HepG2 (cell line): ENCODE measurements around the gene DNAJC4. TPM values are rescaled to one million over a fixed set of nuclear protein-coding genes. Genes with fewer than 3 reads are reported as not detected.

Source experiments
- CCDC6 ChIP-seq: sonication (generic); formaldehyde crosslinking; IDR thresholded peaks from 2 replicates; pipeline ENCODE4 v1.8.1; 2022; ENCODE audit warnings: mild to moderate bottlenecking, missing genetic modification reagents, moderate library complexity
- EED ChIP-seq: sonication (generic); formaldehyde crosslinking; IDR thresholded peaks from 2 replicates; pipeline ENCODE4 v1.5.0; 2020; ENCODE audit warnings: mild to moderate bottlenecking, missing genetic modification reagents
- ETV5 ChIP-seq: IDR thresholded peaks from 2 replicates; pipeline ENCODE4 v1.6.1; 2018; ENCODE audit warnings: missing biosample characterization, missing genetic modification reagents, inconsistent platforms, borderline replicate concordance
- GATA4 ChIP-seq: sonication (generic); IDR thresholded peaks from 2 replicates; pipeline ENCODE4 v1.6.1; 2016; ENCODE audit warnings: antibody characterized with exemption, low read depth, borderline replicate concordance
- IKZF4 ChIP-seq: sonication (generic); formaldehyde crosslinking; IDR thresholded peaks from 2 replicates; pipeline ENCODE4 v1.5.1; 2020; ENCODE audit warnings: borderline replicate concordance, mild to moderate bottlenecking, low read depth, missing genetic modification reagents; ENCODE audit errors: not compliant biosample characterization
- KDM2A ChIP-seq: sonication (generic); formaldehyde crosslinking; IDR thresholded peaks from 2 replicates; pipeline ENCODE4 v1.4.0; 2020; ENCODE audit warnings: low read depth, missing genetic modification reagents, borderline replicate concordance
- NFYC ChIP-seq: IDR thresholded peaks from 2 replicates; pipeline ENCODE4 v1.6.1; 2016; ENCODE audit warnings: missing genetic modification reagents, missing compliant biosample characterization
- SKI ChIP-seq: fragments of 450-650 bp; IDR thresholded peaks from one replicate; pipeline ENCODE4 v1.6.1; 2018; ENCODE audit warnings: mild to moderate bottlenecking; ENCODE audit not compliant: partially characterized antibody
- ZEB1 ChIP-seq: IDR thresholded peaks from 2 replicates; pipeline ENCODE4 v1.6.1; 2012; ENCODE audit warnings: mild to moderate bottlenecking, low read depth, inconsistent platforms; ENCODE audit not compliant: insufficient replicate concordance
- ZFP90 ChIP-seq: sonication (generic); formaldehyde crosslinking; IDR thresholded peaks from 2 replicates; pipeline ENCODE4 v1.8.0; 2022; ENCODE audit warnings: missing genetic modification reagents, mild to moderate bottlenecking, inconsistent platforms, borderline replicate concordance
- ZNF160 ChIP-seq: sonication (generic); formaldehyde crosslinking; IDR thresholded peaks from 2 replicates; pipeline ENCODE4 v1.8.0; 2022; ENCODE audit warnings: mild to moderate bottlenecking, inconsistent platforms, missing genetic modification reagents
- ZNF44 ChIP-seq: sonication (generic); formaldehyde crosslinking; IDR thresholded peaks from 2 replicates; pipeline ENCODE4 v1.5.1; 2020; ENCODE audit warnings: mild to moderate bottlenecking, missing genetic modification reagents
- ZNF556 ChIP-seq: sonication (generic); formaldehyde crosslinking; IDR thresholded peaks from 2 replicates; pipeline ENCODE4 v1.4.0; 2020; ENCODE audit warnings: mild to moderate bottlenecking, missing genetic modification reagents, borderline replicate concordance
- ZNF607 ChIP-seq: sonication (generic); formaldehyde crosslinking; IDR thresholded peaks from 2 replicates; pipeline ENCODE4 v1.5.1; 2020; ENCODE audit warnings: missing genetic modification reagents, mild to moderate bottlenecking, borderline replicate concordance
- ZNF883 ChIP-seq: sonication (generic); formaldehyde crosslinking; IDR thresholded peaks from 2 replicates; pipeline ENCODE4 v1.5.1; 2020; ENCODE audit warnings: mild to moderate bottlenecking, missing genetic modification reagents; ENCODE audit errors: not compliant biosample characterization
- ZNF891 ChIP-seq: sonication (generic); formaldehyde crosslinking; IDR thresholded peaks from 2 replicates; pipeline ENCODE4 v1.5.0; 2020; ENCODE audit warnings: mild to moderate bottlenecking, missing genetic modification reagents
- polyA plus RNA-seq, 8 experiments: library from polyadenylated mRNA; depleted of rRNA in 3 of 8; stranded (reverse) in 7 of 8; unstranded in 1 of 8; fragments of >200 nt; fragmentation: Illumina TruSeq in 4 of 8; extraction: Trizol in 4 of 8; gene quantifications; 2 replicates each; pipeline versions ENCODE4 v1.2.1 to v1.2.3, GENCODE V29; 2011 to 2016; ENCODE audit warnings: low read depth in 4 of 8, missing spikeins in 1 of 8, mixed read lengths in 1 of 8; ENCODE audit not compliant: insufficient read depth in 1 of 8
- total RNA-seq, 5 experiments: library from RNA; depleted of rRNA; stranded (reverse); fragments of >200 nt; fragmentation: Illumina TruSeq; extraction: Trizol; gene quantifications; 2 replicates each; pipeline ENCODE4 v1.2.3, GENCODE V29; 2016; ENCODE audit warnings: low read depth in 1 of 5
- TF ChIP-seq, protein P1 (sequence below): sonication (generic); formaldehyde crosslinking; IDR thresholded peaks from 2 replicates; pipeline ENCODE4 v1.4.0; 2020; ENCODE audit warnings: missing genetic modification reagents
- TF ChIP-seq, protein P2 (sequence below): sonication (generic); formaldehyde crosslinking; IDR thresholded peaks from 2 replicates; pipeline ENCODE4 v1.8.1; 2023; ENCODE audit warnings: mild to moderate bottlenecking, missing genetic modification reagents
- TF ChIP-seq, protein P3 (sequence below): sonication (generic); formaldehyde crosslinking; IDR thresholded peaks from 2 replicates; pipeline ENCODE4 v1.5.1; 2020; ENCODE audit warnings: mild to moderate bottlenecking, missing genetic modification reagents, moderate library complexity
- TF ChIP-seq, protein P4 (sequence below): sonication (generic); formaldehyde crosslinking; IDR thresholded peaks from 2 replicates; pipeline ENCODE4 v1.4.0; 2020; ENCODE audit warnings: missing genetic modification reagents
- TF ChIP-seq, protein P5 (sequence below): sonication (generic); formaldehyde crosslinking; IDR thresholded peaks from 2 replicates; pipeline ENCODE4 v1.4.0; 2020; ENCODE audit warnings: missing genetic modification reagents; ENCODE audit errors: not compliant biosample characterization

DNAJC4 gene
- total and polyA plus RNA-seq, 2 of the 13 experiments (the other 11 are each of a cell fraction or from before 2014, with no cell fraction given) = 10.3 to 60.8 TPM

DNA sequence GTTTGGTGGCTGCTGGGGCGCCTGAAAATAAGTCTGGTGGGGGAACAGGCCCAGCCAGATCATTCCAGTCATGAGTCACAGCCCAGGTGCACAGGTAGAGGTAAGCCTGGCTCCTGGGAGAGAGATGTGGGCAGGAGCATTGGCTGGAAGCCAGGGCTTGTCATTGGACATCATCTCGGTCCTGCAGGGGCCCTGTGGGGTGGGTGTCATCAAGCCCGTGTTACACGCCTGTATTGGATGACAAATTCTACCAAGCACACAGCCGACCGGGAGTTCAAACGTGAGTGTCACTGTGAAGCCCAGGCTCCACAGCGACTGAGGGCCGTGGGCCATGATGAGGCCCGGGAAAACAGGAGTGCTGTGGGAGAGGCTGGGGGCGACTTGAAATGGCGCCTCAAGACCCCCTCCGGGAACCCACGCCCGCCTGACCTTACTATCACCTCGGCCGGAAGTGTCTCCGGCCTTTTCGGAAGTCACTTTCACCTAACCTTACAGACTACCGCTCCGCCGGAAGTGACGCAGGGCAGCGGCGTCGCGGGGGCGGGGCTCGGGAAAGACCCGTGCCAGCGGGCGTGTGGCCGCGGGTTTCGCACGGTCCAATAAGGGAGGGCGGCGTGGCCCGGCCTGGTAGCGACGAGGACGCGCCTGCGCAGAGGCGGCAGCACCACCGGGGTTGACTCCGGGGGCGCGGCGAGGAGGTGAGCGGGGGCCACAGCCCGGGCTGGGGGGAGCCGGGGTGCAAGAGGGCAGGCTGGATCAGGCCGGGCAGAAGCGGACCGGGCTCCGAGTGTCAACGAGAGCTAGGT lies 10.3 kb downstream of the DNAJC4 start, which contains the start of gene FKBP2 (continued):
- TF ChIP-seq, protein P1, sequence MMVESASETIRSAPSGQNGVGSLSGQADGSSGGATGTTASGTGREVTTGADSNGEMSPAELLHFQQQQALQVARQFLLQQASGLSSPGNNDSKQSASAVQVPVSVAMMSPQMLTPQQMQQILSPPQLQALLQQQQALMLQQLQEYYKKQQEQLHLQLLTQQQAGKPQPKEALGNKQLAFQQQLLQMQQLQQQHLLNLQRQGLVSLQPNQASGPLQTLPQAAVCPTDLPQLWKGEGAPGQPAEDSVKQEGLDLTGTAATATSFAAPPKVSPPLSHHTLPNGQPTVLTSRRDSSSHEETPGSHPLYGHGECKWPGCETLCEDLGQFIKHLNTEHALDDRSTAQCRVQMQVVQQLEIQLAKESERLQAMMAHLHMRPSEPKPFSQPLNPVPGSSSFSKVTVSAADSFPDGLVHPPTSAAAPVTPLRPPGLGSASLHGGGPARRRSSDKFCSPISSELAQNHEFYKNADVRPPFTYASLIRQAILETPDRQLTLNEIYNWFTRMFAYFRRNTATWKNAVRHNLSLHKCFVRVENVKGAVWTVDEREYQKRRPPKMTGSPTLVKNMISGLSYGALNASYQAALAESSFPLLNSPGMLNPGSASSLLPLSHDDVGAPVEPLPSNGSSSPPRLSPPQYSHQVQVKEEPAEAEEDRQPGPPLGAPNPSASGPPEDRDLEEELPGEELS = peak; percentile 54
- no peak for TF ChIP-seq ZNF556 (CRISPR knock-in tag)
- TF ChIP-seq CCDC6 (CRISPR knock-in tag) = peak; percentile 55; the same call in 1 of the 2 replicates
- TF ChIP-seq EED (CRISPR knock-in tag) = 0 out of 2 replicates have a peak, but pooled peaks have one; percentile 36
- TF ChIP-seq, protein P2, sequence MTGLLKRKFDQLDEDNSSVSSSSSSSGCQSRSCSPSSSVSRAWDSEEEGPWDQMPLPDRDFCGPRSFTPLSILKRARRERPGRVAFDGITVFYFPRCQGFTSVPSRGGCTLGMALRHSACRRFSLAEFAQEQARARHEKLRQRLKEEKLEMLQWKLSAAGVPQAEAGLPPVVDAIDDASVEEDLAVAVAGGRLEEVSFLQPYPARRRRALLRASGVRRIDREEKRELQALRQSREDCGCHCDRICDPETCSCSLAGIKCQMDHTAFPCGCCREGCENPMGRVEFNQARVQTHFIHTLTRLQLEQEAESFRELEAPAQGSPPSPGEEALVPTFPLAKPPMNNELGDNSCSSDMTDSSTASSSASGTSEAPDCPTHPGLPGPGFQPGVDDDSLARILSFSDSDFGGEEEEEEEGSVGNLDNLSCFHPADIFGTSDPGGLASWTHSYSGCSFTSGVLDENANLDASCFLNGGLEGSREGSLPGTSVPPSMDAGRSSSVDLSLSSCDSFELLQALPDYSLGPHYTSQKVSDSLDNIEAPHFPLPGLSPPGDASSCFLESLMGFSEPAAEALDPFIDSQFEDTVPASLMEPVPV (CRISPR knock-in tag) = peak; percentile 26
- TF ChIP-seq, protein P3, sequence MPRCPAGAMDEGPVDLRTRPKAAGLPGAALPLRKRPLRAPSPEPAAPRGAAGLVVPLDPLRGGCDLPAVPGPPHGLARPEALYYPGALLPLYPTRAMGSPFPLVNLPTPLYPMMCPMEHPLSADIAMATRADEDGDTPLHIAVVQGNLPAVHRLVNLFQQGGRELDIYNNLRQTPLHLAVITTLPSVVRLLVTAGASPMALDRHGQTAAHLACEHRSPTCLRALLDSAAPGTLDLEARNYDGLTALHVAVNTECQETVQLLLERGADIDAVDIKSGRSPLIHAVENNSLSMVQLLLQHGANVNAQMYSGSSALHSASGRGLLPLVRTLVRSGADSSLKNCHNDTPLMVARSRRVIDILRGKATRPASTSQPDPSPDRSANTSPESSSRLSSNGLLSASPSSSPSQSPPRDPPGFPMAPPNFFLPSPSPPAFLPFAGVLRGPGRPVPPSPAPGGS (CRISPR knock-in tag) = peak; percentile 81; the same call in 1 of the 2 replicates
- peak; percentile 25 for TF ChIP-seq ZNF883
- TF ChIP-seq, protein P4, sequence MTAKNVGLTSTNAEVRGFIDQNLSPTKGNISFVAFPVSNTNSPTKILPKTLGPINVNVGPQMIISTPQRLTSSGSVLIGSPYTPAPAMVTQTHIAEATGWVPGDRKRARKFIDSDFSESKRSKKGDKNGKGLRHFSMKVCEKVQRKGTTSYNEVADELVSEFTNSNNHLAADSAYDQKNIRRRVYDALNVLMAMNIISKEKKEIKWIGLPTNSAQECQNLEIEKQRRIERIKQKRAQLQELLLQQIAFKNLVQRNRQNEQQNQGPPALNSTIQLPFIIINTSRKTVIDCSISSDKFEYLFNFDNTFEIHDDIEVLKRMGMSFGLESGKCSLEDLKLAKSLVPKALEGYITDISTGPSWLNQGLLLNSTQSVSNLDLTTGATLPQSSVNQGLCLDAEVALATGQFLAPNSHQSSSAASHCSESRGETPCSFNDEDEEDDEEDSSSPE (CRISPR knock-in tag) = peak; percentile 89
- TF ChIP-seq IKZF4 (CRISPR knock-in tag) = no peak
- peak; percentile 77 for TF ChIP-seq GATA4
- peak; percentile 98 for TF ChIP-seq KDM2A (CRISPR knock-in tag)
- 0 out of 2 replicates have a peak, but pooled peaks have one; percentile 65 for TF ChIP-seq ZNF44 (CRISPR knock-in tag)
- TF ChIP-seq SKI = no peak
- TF ChIP-seq, protein P5, sequence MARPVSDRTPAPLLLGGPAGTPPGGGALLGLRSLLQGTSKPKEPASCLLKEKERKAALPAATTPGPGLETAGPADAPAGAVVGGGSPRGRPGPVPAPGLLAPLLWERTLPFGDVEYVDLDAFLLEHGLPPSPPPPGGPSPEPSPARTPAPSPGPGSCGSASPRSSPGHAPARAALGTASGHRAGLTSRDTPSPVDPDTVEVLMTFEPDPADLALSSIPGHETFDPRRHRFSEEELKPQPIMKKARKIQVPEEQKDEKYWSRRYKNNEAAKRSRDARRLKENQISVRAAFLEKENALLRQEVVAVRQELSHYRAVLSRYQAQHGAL (CRISPR knock-in tag) = peak; percentile 67
- peak; percentile 86 for TF ChIP-seq NFYC (CRISPR knock-in tag)
- TF ChIP-seq ZFP90 = peak; percentile 93
- TF ChIP-seq ZNF160 = no peak; the same call in 1 of the 2 replicates
- peak; percentile 69; the same call in 1 of the 2 replicates for TF ChIP-seq ZNF891 (CRISPR knock-in tag)
- TF ChIP-seq ZNF607 = peak; percentile 79
- peak; percentile 55 for TF ChIP-seq ZEB1
- TF ChIP-seq ETV5 (CRISPR knock-in tag) = peak; percentile 95
